Measurements from ENCODE around the gene BGLAP. TPM values are rescaled to one million over a fixed set of nuclear protein-coding genes. Genes with fewer than 3 reads are reported as not detected.

The BGLAP gene
- total and polyA plus RNA-seq, 7 donors = 0.33 to 0.44 (median 0.34) TPM; not detected in 4

DNA sequence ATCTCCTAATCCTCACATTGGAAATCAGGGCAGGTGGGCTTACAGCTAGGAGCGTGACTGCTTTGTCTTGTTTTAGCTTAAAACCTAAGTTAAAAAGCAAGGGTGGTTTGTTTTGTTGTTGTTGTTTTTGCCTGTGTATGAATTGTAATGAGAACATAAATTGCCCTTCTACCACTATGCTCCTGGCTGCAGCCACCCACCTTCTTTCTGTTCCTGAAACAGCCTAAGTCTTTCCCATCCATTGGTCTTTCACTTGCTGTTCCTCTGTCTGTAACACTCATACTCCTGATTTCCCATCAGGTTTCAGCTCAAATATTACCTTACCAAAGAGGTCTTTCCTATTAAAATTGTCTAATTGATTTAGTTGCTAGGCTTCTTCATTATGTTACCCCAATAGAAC is 41.5 kb downstream of the BGLAP start:
- Histone ChIP-seq H3K4me1 (peaks cover 33% of the 10 kb centered on the region), H3K4me3 (peak overlapping the region; percentile 85), H3K9me3 (no peaks in the 10 kb centered on the region), H3K27ac (peak overlapping the region; percentile 92), H3K36me3 (ENCODE audit: insufficient read depth in 1 of 2, low read depth in 1 of 2) (peaks cover 0 to 30% of the 10 kb centered on the region in 2 donors), H3K27me3 (ENCODE audit: insufficient read depth in 3 of 3, low read length in 2 of 3) (no peaks in the 10 kb centered on the region)
- DNase-seq (no peak), ATAC-seq (no peak)
- WGBS, 3 donors = 67 to 77% (median 72%) methylated on average over 1 of the region's 1 CpG
- intact Hi-C loops (cut with DNase I) = no loop called here
- TF ChIP-seq, protein P1, sequence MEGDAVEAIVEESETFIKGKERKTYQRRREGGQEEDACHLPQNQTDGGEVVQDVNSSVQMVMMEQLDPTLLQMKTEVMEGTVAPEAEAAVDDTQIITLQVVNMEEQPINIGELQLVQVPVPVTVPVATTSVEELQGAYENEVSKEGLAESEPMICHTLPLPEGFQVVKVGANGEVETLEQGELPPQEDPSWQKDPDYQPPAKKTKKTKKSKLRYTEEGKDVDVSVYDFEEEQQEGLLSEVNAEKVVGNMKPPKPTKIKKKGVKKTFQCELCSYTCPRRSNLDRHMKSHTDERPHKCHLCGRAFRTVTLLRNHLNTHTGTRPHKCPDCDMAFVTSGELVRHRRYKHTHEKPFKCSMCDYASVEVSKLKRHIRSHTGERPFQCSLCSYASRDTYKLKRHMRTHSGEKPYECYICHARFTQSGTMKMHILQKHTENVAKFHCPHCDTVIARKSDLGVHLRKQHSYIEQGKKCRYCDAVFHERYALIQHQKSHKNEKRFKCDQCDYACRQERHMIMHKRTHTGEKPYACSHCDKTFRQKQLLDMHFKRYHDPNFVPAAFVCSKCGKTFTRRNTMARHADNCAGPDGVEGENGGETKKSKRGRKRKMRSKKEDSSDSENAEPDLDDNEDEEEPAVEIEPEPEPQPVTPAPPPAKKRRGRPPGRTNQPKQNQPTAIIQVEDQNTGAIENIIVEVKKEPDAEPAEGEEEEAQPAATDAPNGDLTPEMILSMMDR (IDR thresholded peaks at IDR 0.05) = no peak

DNA sequence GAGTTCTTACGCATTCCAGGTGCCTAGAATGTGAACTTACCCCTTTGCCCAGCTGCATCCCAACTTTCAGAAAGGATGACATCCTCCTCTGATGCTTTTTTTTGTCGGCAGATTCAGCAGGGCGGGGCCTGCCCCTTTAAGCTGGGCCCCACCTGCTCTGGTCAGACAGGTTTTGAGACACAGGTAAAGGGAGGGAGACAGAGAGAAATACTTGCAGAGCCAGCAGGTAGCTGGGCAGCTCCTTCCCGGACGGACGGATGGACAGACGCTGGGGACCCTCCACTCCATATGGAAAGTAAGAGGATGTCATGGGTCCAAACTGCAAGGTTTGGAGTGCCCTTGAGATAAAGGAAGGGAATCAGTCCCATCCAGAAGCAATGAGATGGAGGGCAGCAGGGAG is 42.1 kb downstream of the BGLAP start, which contains the start of gene TMEM79:
TSS of gene TMEM79 (plus strand) at position 214 of the 400 bp plus-strand sequence. CDS start 902 bp downstream, outside the sequence.
- Histone ChIP-seq H3K4me1 (peaks cover 33% of the 10 kb centered on the region), H3K27me3 (ENCODE audit: insufficient read depth in 3 of 3, low read length in 2 of 3) (no peaks in the 10 kb centered on the region), H3K9me3 (no peaks in the 10 kb centered on the region), H3K4me3 (peak within 1 kb of the TSS; percentile 85), H3K36me3 (ENCODE audit: insufficient read depth in 1 of 2, low read depth in 1 of 2) (peaks cover 0 to 30% of the 10 kb centered on the region in 2 donors), H3K27ac (peak within 1 kb of the TSS; percentile 92)
- intact Hi-C loops (cut with DNase I) = no loop called here
- ATAC-seq (no peak), DNase-seq (no peak)
- TF ChIP-seq, protein P1 (IDR thresholded peaks at IDR 0.05) = no peak
- 87 to 93% (median 93%) methylated on average over 7 of the region's 7 CpGs for WGBS, 3 donors

DNA sequence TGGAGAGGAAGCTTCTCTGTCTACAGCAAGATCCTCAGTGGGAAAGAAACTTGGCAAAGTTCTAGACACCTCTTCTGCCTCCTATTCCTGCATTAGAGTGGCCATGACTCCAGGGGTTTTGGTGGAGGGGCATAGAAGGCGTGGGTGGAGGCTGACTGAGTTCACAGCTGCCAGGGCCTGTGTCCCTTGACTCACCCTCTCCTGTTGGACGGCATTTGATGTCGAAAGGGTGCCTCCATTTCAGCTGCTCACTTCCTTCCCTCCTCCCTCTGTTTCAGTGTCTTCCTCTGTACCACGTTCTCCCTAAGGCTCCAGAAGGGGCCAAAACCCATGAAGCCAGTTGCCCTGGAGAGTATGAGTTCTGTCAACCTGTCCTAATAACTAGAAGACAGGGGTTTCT is 42.8 kb downstream of the BGLAP start:
- H3K27me3 ChIP-seq (ENCODE audit: insufficient read depth in 3 of 3, low read length in 2 of 3) = no peaks in the 10 kb centered on the region
- H3K36me3 ChIP-seq (ENCODE audit: insufficient read depth in 1 of 2, low read depth in 1 of 2) = peaks cover 0 to 36% of the 10 kb centered on the region in 2 donors
- ATAC-seq (no peak), DNase-seq (no peak)
- H3K27ac ChIP-seq = no peak overlapping the region
- peaks cover 28% of the 10 kb centered on the region for H3K4me1 ChIP-seq
- no peaks in the 10 kb centered on the region for H3K9me3 ChIP-seq
- intact Hi-C loops (cut with DNase I) = no loop called here
- TF ChIP-seq, protein P1 (IDR thresholded peaks at IDR 0.05) = no peak
- H3K4me3 ChIP-seq = no peak overlapping the region
- 71 to 89% (median 86%) methylated on average over 4 of the region's 4 CpGs for WGBS, 3 donors

DNA sequence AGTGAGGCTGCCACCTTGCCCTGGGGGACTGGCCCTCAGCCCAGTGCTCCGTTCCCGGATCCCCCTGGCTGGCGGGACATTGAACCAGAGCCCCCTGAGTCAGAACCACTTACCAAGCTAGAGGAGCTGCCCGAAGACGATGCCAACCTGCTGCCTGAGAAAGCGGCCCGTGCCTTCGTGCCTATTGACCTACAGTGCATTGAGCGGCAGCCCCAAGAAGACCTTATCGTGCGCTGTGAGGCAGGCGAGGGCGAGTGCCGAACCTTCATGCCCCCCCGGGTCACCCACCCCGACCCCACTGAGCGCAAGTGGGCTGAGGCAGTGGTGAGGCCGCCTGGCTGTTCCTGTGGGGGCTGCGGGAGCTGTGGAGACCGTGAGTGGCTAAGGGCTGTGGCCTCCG is 43.5 kb downstream of the BGLAP start:
- Histone ChIP-seq H3K4me1 (peaks cover 21% of the 10 kb centered on the region), H3K4me3 (no peak overlapping the region), H3K27me3 (ENCODE audit: insufficient read depth in 3 of 3, low read length in 2 of 3) (no peaks in the 10 kb centered on the region), H3K36me3 (ENCODE audit: insufficient read depth in 1 of 2, low read depth in 1 of 2) (peaks cover 0 to 37% of the 10 kb centered on the region in 2 donors), H3K9me3 (no peaks in the 10 kb centered on the region), H3K27ac (no peak overlapping the region)
- WGBS, 3 donors = 87 to 95% (median 92%) methylated on average over 20 to 21 of the region's 21 CpGs
- intact Hi-C loops (cut with DNase I) = no loop called here
- ATAC-seq = no peak
- TF ChIP-seq, protein P1 (IDR thresholded peaks at IDR 0.05) = no peak
- no peak for DNase-seq

DNA sequence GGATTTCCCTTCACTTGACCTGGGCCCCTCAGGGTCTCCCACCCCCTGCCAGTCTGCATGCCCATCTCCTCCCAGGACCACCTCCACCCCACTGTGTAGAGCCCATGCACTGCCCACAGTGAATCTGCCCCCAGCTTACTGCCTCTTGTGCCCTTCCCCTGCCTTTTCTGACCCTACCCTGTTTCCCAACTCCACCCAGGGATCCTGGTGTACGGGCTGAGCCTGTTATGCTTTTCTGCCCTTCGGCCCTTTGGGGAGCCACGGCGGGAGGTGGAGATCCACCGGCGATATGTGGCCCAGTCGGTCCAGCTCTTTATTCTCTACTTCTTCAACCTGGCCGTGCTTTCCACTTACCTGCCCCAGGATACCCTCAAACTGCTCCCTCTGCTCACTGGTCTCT is 44.1 kb downstream of the BGLAP start:
- TF ChIP-seq, protein P1 (IDR thresholded peaks at IDR 0.05) = no peak
- ATAC-seq (no peak), DNase-seq (no peak)
- Histone ChIP-seq H3K4me3 (no peak overlapping the region), H3K9me3 (no peaks in the 10 kb centered on the region), H3K36me3 (ENCODE audit: insufficient read depth in 1 of 2, low read depth in 1 of 2) (peaks cover 0 to 37% of the 10 kb centered on the region in 2 donors), H3K27ac (no peak overlapping the region), H3K4me1 (peaks cover 15% of the 10 kb centered on the region), H3K27me3 (ENCODE audit: insufficient read depth in 3 of 3, low read length in 2 of 3) (no peaks in the 10 kb centered on the region)
- 91 to 95% (median 93%) methylated on average over 8 of the region's 8 CpGs for WGBS, 3 donors
- intact Hi-C loops (cut with DNase I) = no loop called here
